ENCODE data around the gene JMJD6. TPM values are rescaled to one million over a fixed set of nuclear protein-coding genes. Genes with fewer than 3 reads are reported as not detected.

Gene JMJD6
- total and polyA plus RNA-seq, 2 of the 8 experiments (the other 6 are each of a cell fraction or from before 2014, with no cell fraction given) = 8.6 to 18.6 TPM

DNA sequence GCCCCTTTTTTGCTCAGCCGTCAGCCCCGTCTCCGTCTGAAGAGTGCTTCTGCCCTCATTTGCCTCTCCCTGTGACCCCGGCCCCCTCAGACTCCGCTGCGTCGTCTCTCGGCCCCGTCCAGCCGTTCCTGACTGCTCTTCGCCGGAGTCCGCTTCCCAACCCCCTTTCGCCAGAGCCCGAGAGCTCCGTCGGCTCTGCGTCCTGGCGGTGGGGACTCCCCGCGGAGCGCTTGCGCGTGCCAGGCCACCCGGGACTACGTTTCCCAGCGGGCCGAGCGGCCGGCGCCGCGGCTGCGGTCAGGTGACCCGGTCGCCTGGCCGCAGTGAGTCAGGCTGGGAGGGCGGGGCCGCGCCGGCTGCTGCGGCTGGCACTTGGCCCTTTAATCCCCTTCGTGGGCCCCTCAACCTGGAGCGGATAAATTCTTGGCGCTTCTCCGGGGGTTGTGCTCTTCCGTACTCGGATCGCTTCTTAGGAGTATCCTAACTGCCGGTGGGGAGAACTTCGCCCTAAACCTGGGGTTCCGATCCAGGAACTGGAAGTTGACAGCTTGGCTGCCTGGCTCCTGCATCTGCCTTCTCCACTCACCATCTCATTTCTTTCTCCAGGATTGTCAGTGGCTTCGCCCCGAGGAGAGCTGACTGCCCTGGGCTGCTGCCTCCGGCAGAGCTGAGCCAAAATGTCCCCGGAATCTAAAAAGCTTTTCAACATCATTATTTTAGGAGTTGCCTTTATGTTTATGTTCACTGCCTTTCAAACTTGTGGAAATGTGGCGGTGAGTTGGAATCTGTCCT, 11.5 kb upstream of the JMJD6 start, which contains the start of gene MFSD11:
Gene MFSD11 (plus strand): TSS at position 444 of the 792 bp plus-strand sequence. CDS start 234 bp downstream, at position 678.
- Histone ChIP-seq H2BK20ac (ENCODE audit: low read length) (no peak within 1 kb of the TSS), H3K27ac (ENCODE audit: low read depth, low read length) (peak within 1 kb of the TSS; percentile 100), H2BK5ac (ENCODE audit: low read depth, low read length) (peak within 1 kb of the TSS; percentile 100), H2BK15ac (ENCODE audit: low read length) (peak within 1 kb of the TSS; percentile 5; the same call in 1 of the 2 replicates), H4K20me1 (replicated peaks in 1 of 2; ENCODE audit: control insufficient read depth in 1 of 2, insufficient read depth in 2 of 2, low read length in 2 of 2) (peaks cover 14 to 17% of the 10 kb centered on the region in 2 experiments), H3K79me2 (ENCODE audit: control insufficient read depth in 1 of 2, insufficient read depth in 2 of 2, low read length in 2 of 2) (peaks cover 16 to 58% of the 10 kb centered on the region in 2 experiments), H2AFZ (ENCODE audit: low read length) (peak within 1 kb of the TSS; percentile 84; the same call in 1 of the 2 replicates), H3K4me2 (ENCODE audit: insufficient read depth in 1 of 2, low read depth in 2 of 2, low read length in 2 of 2) (peak within 1 kb of the TSS; percentile 88 to 95), H3K4ac (replicated peaks; ENCODE audit: insufficient read length, low read depth, low read length) (peak within 1 kb of the TSS; percentile 100), H4K91ac (replicated peaks; ENCODE audit: insufficient read length, low read length) (peak within 1 kb of the TSS; percentile 99), H3K9ac (replicated peaks in 1 of 4; ENCODE audit: extremely low read depth in 1 of 4, low read depth in 3 of 4, low read length in 3 of 4) (peak within 1 kb of the TSS; percentile 99 to 100 (median 100)), H3K36me3 (ENCODE audit: control insufficient read depth in 2 of 4, insufficient read depth in 4 of 4, low read length in 3 of 4) (peaks cover 15 to 36% (median 31%) of the 10 kb centered on the region in 4 experiments), H2AK5ac (ENCODE audit: low read depth, low read length) (peak within 1 kb of the TSS; percentile 100; the same call in 1 of the 2 replicates), H3K23me2 (ENCODE audit: low read depth, low read length) (peaks cover 9% of the 10 kb centered on the region; the same call in 1 of the 2 replicates), H2BK120ac (replicated peaks; ENCODE audit: low read depth, low read length) (peak within 1 kb of the TSS; percentile 21), H4K8ac (ENCODE audit: extremely low read depth, insufficient read depth, low read length) (peak within 1 kb of the TSS; percentile 99), H2BK12ac (ENCODE audit: low read depth, low read length) (peak within 1 kb of the TSS; percentile 85), H3K4me1 (replicated peaks in 1 of 4; ENCODE audit: control insufficient read depth in 3 of 4, insufficient read depth in 4 of 4, low read length in 3 of 4) (peaks cover 3 to 12% (median 7%) of the 10 kb centered on the region in 4 experiments; a peak in 6 of 7 replicates), H3K4me3 (ENCODE audit: extremely low read depth in 1 of 4, insufficient read depth in 2 of 4, low read depth in 3 of 4, low read length in 4 of 4) (peak within 1 kb of the TSS; percentile 88 to 100 (median 98)), H3K56ac (replicated peaks; ENCODE audit: insufficient read length, low read depth, low read length) (peak within 1 kb of the TSS; percentile 99), H3K9me3 (ENCODE audit: insufficient read depth in 2 of 2, low read depth in 1 of 2, low read length in 1 of 2) (no peaks in the 10 kb centered on the region), H3K79me1 (ENCODE audit: low read depth, low read length) (no peaks in the 10 kb centered on the region), H4K5ac (ENCODE audit: insufficient read length, low read depth, low read length) (peak within 1 kb of the TSS; percentile 98), H3K14ac (ENCODE audit: insufficient read length) (peak within 1 kb of the TSS; percentile 90), H3K18ac (ENCODE audit: extremely low read depth, low read length) (peak within 1 kb of the TSS; percentile 99), H3K23ac (ENCODE audit: insufficient read length) (no peak within 1 kb of the TSS), H3K27me3 (replicated peaks in 1 of 4; ENCODE audit: control insufficient read depth in 3 of 4, extremely low read depth in 1 of 4, insufficient read depth in 3 of 4, low read length in 3 of 4) (no peaks in the 10 kb centered on the region)
- ChIA-PET CTCF (ENCODE audit: partially characterized antibody) (interaction anchor here (1.2 to 1.6 kb wide), 2 partner anchors 104 to 202 kb away, joined by 3 read pairs; no protein-coding TSS in a partner anchor), POLR2A (ENCODE audit: partially characterized antibody) (interaction anchor here (0.6 to 9.2 kb wide), 28 partner anchors 8 to 349 kb away, joined by 3 to 181 read pairs (median 5); partner anchors contain the start of genes JMJD6, METTL23 and MXRA7)
- no peak for FAIRE-seq
- whole genome bisulfite sequencing, 2 experiments (ENCODE audit: extremely low coverage in 1 of 2, insufficient coverage in 1 of 2, insufficient read length in 1 of 2, insufficient replicate concordance in 2 of 2, low coverage in 1 of 2, low lambda C conversion rate in 2 of 2, missing lambda C conversion rate in 1 of 2) = 2% methylated on average over 56 of the region's 57 CpGs; no CpG with 5 or more reads in 1 of the 2 experiments
- DNase-seq (ENCODE audit: low read depth in 1 of 2, low spot score in 2 of 2) = peak; percentile 87 to 93
- TF ChIP-seq, protein P1, sequence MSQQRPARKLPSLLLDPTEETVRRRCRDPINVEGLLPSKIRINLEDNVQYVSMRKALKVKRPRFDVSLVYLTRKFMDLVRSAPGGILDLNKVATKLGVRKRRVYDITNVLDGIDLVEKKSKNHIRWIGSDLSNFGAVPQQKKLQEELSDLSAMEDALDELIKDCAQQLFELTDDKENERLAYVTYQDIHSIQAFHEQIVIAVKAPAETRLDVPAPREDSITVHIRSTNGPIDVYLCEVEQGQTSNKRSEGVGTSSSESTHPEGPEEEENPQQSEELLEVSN (IDR thresholded peaks at IDR 0.05) = no peak
- TF ChIP-seq POLR2AphosphoS5 (IDR thresholded peaks at IDR 0.05; ENCODE audit: low read depth, low read length) (peak; percentile 68; the same call in 1 of the 2 replicates), TCF12 (IDR thresholded peaks at IDR 0.05; ENCODE audit: low read depth, low read length) (0 out of 2 replicates have a peak, but pooled peaks have one; percentile 67), RAD21 (IDR thresholded peaks at IDR 0.05 in 1 of 2, conservative IDR thresholded peaks at IDR 0.05 in 1 of 2; ENCODE audit: low read depth in 2 of 2, low read length in 2 of 2) (no peak), SRF (IDR thresholded peaks at IDR 0.05; ENCODE audit: low read depth, low read length) (0 out of 2 replicates have a peak, but pooled peaks have one; percentile 8), RXRA (IDR thresholded peaks at IDR 0.05; ENCODE audit: insufficient read depth, low read depth, low read length) (no peak), TAF7 (optimal IDR thresholded peaks at IDR 0.05; ENCODE audit: borderline replicate concordance, low read depth, low read length) (peak; percentile 60), ASH2L (IDR thresholded peaks at IDR 0.05; ENCODE audit: low read length) (peak; percentile 79), KDM4A (IDR thresholded peaks at IDR 0.05; ENCODE audit: low read depth, low read length, severe bottlenecking) (no peak), JUND (IDR thresholded peaks at IDR 0.05; ENCODE audit: low read length) (peak; percentile 87)

All from H1 (cell line).